ENCODE data around the gene ATAD3A. TPM values are rescaled to one million over a fixed set of nuclear protein-coding genes. Genes with fewer than 3 reads are reported as not detected.
A peak's percentile ranks its signal among the peaks of the same experiment; 100 is the strongest.

Gene ATAD3A
- total RNA-seq, 2 donors from 2014 or later, result 15.8 to 20.8 TPM

GRCh38 chr1:1548591-1548990, 36.6 kb downstream of the ATAD3A start:
- TF ChIP-seq POLR2A (IDR thresholded peaks at IDR 0.05) (no peak), CTCF (IDR thresholded peaks at IDR 0.05) (no peak)
- no peak for DNase-seq
- 82 to 88% methylated on average over 12 to 14 of the region's 14 CpGs for WGBS, 2 donors
- no peak for ATAC-seq
- no peaks in the 10 kb centered on the region for H3K9me3 ChIP-seq
- H3K4me1 ChIP-seq, result peaks cover 17% of the 10 kb centered on the region
- intact Hi-C loops (cut with DNase I), result no loop called here
- H3K27ac ChIP-seq, result no peak overlapping the region
- H3K36me3 ChIP-seq (replicated peaks in 1 of 2; ENCODE audit: insufficient read depth in 1 of 2, low read depth in 2 of 2), result no peaks in the 10 kb centered on the region
- H3K27me3 ChIP-seq, result no peaks in the 10 kb centered on the region
- H3K4me3 ChIP-seq, result no peak overlapping the region

- no peak for DNase-seq
Observed at GRCh38 chr1:1550087-1550486, 38.1 kb downstream of the ATAD3A start.

GRCh38 chr1:1550591-1551432, 38.9 kb downstream of the ATAD3A start:
- peak; percentile 55 for ATAC-seq
- DNase-seq, result peak in 2 of 4 donors; percentile 26 to 41
- H3K4me3 ChIP-seq, result no peak overlapping the region
- no peaks in the 10 kb centered on the region for H3K27me3 ChIP-seq
- TF ChIP-seq CTCF (IDR thresholded peaks at IDR 0.05) (peak in 5 of 7 experiments; percentile 19 to 43 (median 27)), POLR2A (IDR thresholded peaks at IDR 0.05) (no peak)
- no peaks in the 10 kb centered on the region for H3K9me3 ChIP-seq
- WGBS, 2 donors, result 57 to 58% methylated on average over 14 to 15 of the region's 15 CpGs
- intact Hi-C loops (cut with DNase I), result no loop called here
- H3K36me3 ChIP-seq (replicated peaks in 1 of 2; ENCODE audit: insufficient read depth in 1 of 2, low read depth in 2 of 2), result no peaks in the 10 kb centered on the region
- peak overlapping the region in 2 of 4 donors; percentile 18 to 48 for H3K27ac ChIP-seq
- peaks cover 17% of the 10 kb centered on the region for H3K4me1 ChIP-seq

More at GRCh38 chr1:1550087-1550486, 38.1 kb downstream of the ATAD3A start:
- no peak overlapping the region for H3K4me3 ChIP-seq
- TF ChIP-seq POLR2A (IDR thresholded peaks at IDR 0.05), result no peak
- TF ChIP-seq CTCF (IDR thresholded peaks at IDR 0.05), result no peak
- ATAC-seq, result no peak
- no peak overlapping the region for H3K27ac ChIP-seq
- WGBS, 2 donors, result 75 to 78% methylated on average over 7 of the region's 7 CpGs
- peaks cover 17% of the 10 kb centered on the region for H3K4me1 ChIP-seq
- no peaks in the 10 kb centered on the region for H3K36me3 ChIP-seq (replicated peaks in 1 of 2; ENCODE audit: insufficient read depth in 1 of 2, low read depth in 2 of 2)
- H3K9me3 ChIP-seq, result no peaks in the 10 kb centered on the region
- H3K27me3 ChIP-seq, result no peaks in the 10 kb centered on the region
- intact Hi-C loops (cut with DNase I), result no loop called here

GRCh38 chr1:1551524-1552262, 39.7 kb downstream of the ATAD3A start:
- Histone ChIP-seq H3K9me3 (no peaks in the 10 kb centered on the region), H3K27me3 (no peaks in the 10 kb centered on the region), H3K4me3 (no peak overlapping the region), H3K4me1 (peaks cover 17% of the 10 kb centered on the region), H3K36me3 (replicated peaks in 1 of 2; ENCODE audit: insufficient read depth in 1 of 2, low read depth in 2 of 2) (no peaks in the 10 kb centered on the region), H3K27ac (peak overlapping the region in 1 of 4 donors; percentile 18)
- ATAC-seq (peak; percentile 21), DNase-seq (peak in 1 of 4 donors; percentile 45)
- intact Hi-C loops (cut with DNase I), result no loop called here
- WGBS, 2 donors, result 65 to 69% methylated on average over 12 to 33 of the region's 33 CpGs
- TF ChIP-seq CTCF (IDR thresholded peaks at IDR 0.05) (no peak), POLR2A (IDR thresholded peaks at IDR 0.05) (no peak)
